Retinal pigment epithelial cell (primary cell): ENCODE measurements around the gene HRH4.

ENCODE experiments used
- DNase-seq: peaks from one replicate; pipeline ENCODE4 v3.0.0-alpha.2; 2010; ENCODE audit warnings: low read depth
- H3K4me3 ChIP-seq: 2 replicates; pipeline ENCODE4 v1.5.1; 2011; ENCODE audit warnings: mild to moderate bottlenecking, low read length, control low read depth, moderate library complexity
- TF ChIP-seq, protein P1 (sequence below): conservative IDR thresholded peaks from 2 replicates; pipeline ENCODE4 v1.5.1; 2011; ENCODE audit warnings: low read depth, low read length, control low read depth, inconsistent platforms

HRH4 gene

DNA sequence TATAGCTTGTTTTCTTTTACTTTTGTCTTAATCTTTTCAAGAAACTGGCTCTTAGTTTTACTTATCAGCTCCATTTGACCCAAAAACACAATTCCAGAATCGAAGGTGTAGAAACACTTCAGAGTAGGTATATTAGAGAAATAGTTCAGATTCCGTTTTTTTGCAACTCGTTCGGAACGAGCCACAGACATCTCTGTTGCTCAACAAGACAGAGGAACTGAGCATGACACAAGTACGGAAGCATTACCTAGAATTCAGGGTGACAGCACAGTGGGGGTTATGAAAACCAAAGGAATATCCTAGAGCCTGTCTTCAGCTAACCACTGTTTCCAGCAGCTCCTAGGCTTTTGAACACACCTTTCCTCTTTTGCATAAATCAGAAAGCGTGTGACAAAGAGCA is 5.0 kb downstream of the HRH4 start:
- no peak for DNase-seq
- TF ChIP-seq, protein P1, sequence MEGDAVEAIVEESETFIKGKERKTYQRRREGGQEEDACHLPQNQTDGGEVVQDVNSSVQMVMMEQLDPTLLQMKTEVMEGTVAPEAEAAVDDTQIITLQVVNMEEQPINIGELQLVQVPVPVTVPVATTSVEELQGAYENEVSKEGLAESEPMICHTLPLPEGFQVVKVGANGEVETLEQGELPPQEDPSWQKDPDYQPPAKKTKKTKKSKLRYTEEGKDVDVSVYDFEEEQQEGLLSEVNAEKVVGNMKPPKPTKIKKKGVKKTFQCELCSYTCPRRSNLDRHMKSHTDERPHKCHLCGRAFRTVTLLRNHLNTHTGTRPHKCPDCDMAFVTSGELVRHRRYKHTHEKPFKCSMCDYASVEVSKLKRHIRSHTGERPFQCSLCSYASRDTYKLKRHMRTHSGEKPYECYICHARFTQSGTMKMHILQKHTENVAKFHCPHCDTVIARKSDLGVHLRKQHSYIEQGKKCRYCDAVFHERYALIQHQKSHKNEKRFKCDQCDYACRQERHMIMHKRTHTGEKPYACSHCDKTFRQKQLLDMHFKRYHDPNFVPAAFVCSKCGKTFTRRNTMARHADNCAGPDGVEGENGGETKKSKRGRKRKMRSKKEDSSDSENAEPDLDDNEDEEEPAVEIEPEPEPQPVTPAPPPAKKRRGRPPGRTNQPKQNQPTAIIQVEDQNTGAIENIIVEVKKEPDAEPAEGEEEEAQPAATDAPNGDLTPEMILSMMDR: no peak
- no peak overlapping the region for H3K4me3 ChIP-seq

- DNase-seq: no peak
- TF ChIP-seq, protein P1: no peak
- no peak overlapping the region for H3K4me3 ChIP-seq
Observed at GRCh38 chr18:24466771-24467170, 6.3 kb downstream of the HRH4 start.

- DNase-seq: no peak
- TF ChIP-seq, protein P1: no peak
- H3K4me3 ChIP-seq: no peak overlapping the region
Observed at GRCh38 chr18:24470022-24470618, 9.7 kb downstream of the HRH4 start.

DNA sequence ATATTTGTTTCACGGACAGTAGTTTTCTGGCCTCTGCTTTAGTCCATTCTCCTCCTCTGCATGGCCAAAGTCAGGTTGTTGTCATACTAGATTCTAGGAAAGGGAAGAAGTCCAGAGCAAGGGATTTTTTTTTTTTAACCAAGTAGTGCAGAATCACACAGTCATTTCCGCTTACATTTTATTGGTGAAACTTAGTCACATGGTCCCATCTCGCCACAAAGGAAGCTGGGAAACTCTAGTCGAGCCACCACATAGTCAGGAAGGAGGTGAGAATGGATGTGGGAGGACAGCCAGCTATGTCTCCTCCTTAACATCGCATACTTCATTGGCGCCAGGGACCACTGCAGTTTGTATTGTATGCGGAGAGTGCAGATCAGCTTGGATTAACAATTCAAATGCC is 10.4 kb downstream of the HRH4 start:
- TF ChIP-seq, protein P1: no peak
- no peak overlapping the region for H3K4me3 ChIP-seq
- DNase-seq: no peak

GRCh38 chr18:24472591-24472990 is 12.2 kb downstream of the HRH4 start:
- H3K4me3 ChIP-seq: no peak overlapping the region
- TF ChIP-seq, protein P1: no peak
- DNase-seq: no peak

DNA sequence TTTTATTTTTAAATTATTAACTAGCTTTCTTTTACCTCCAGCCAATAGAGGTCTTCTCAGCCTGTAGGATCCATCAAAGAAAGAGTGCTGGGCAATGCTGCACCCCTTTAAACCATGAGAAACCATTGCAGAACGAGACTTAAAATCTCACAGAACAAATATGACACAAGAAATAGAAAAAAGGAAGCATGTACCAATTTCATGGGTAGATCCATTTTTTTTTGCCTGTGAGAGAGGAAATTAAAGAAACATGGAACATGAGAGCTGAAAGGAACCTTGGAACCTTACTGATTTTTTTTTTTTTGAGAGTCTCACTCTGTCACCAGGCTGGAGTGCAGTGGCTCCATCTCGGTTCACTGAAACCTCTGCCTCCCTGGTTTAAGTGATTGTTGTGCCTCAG is 14.0 kb downstream of the HRH4 start:
- no peak for DNase-seq
- TF ChIP-seq, protein P1: no peak
- H3K4me3 ChIP-seq: no peak overlapping the region

DNA sequence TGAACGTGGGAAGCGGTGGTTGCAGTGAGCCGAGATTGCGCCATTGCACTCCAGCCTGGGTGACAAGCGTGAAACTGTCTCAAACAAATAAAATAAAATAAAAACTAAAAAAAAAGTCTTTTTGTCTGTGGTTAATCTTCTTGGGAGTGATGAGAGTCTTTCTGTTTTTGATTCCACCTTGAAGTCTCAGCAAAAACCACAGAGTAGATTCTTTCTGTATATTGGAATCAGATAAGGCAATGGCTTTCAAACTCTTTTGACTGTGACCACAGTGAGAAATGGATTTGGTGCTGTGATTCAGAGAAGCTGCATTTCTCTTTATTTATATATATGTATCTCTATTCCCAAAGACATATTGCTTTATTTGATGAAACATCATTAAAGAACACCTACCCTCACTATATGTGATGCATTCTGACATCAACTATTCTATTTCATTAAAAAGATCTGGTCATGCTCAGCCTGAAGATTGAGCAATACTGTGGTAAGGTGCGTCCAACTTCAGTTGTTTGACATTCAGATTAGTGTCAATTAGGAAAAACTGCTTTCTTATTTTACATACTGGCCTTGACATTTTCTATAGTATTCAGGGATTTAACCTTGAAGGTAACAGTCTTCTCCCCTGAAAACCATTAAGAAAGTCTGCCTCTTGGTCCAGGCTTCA is 15.6 kb downstream of the HRH4 start:
- no peak for DNase-seq
- TF ChIP-seq, protein P1: no peak
- H3K4me3 ChIP-seq: no peak overlapping the region
